LHCN-M2 (cell line): ENCODE measurements around the gene ABHD16B. TPM values are rescaled to one million over a fixed set of nuclear protein-coding genes. Genes with fewer than 3 reads are reported as not detected.

Experiments
- DNase-seq: peaks from one replicate; pipeline ENCODE4 v3.0.0-alpha.2; 2012; ENCODE audit warnings: low read depth
- total RNA-seq: library from RNA; depleted of rRNA; stranded (reverse); fragments of >200 nt; gene quantifications from 2 replicates; pipeline ENCODE4 v1.2.3, GENCODE V29; 2014; rRNA removed

ABHD16B gene
- total RNA-seq, 1 experiment from 2014 or later, result not detected

DNA sequence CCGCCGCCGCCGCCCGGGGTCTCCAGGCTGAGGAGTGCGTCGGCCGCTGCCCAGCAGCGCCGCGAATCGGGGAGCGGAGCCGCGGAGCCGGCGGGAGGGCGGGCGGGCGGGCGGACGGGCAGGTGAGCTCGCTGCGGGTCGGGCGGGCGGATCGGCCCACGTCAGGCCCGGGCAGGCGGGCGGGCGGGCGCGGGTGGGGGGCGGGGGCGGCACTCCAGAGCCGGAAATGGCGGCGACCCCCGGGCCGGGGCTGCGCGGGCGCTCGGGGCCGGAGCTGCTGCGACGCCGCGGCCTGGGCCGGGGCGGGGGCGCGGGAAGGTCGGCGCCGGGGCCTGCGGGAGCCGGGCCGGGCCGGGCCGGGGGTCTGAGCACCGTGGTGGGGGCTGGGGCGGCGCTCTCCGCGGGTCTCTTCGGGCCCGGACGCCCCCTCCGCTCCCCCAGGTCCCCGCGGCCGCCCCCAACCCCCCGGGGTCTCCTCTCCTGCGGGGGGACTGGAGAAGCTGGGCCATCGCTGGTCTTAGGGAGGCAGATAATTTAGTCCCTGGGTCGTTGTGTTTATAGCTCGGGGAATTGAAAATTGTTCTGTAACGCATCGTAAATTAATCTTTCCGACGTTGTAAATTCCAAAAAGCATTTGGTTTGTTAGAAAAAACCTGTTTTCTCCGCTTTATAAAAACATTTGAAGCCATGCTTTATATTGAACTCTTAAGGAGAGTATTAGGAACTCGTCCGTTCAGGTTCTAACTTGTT is 34.1 kb downstream of the ABHD16B start:
- no peak for DNase-seq

DNA sequence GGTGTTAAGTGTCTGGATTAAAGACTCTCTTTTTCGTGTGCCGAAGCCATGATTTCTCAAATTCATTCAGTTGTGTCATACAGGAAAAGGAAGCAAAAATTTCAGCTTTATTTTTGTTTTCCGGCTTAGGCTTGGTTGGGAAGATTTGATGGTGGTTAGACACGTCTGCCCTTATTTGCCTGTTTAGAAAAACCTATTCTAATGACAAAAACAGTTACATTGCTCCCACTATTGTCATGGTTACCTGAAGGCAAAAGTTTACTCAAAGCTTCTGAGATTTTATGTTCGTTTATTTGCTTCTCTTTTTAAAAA is 34.6 kb downstream of the ABHD16B start:
- DNase-seq, result peak; percentile 24

DNA sequence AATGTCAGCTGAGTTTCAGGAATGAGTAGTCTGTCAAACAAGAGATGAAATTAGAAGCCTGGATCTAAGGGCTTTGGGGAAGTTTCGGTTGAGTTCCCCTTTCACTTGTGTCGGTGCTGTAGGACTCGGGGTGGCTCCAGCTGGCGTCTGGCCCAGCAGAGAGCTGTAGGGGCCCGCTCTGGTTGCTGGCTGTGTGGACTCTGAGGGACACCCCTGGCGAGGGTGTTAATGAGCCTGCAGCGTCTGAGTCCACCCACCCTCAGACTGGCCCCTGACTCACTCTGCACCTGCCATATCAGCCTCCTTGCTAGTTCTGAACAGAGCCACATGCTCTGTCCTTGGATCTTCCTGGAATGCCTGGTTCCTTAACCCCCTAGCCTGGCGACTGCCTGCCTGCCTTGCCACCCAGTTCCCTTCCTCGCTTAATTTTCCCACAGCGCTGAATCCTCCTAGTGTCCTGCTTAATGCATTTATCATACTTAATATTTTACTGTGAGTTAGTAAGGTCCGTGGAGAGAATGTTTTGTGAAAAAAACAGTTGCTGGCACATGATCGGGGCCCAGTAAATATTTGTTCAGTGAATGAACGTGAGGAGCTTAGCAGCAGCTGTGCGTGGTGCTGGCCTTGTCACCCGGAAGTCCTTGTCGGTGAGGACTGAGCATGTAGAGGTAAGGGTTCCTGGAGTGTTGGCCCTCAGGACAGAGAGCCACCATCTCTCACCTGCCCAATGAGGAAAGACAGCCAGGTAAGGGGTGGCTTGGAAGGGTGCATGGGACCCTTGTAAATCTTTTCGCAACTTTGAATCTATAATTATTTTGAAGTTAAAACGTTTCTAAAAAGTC is 35.2 kb downstream of the ABHD16B start:
- DNase-seq, result peak; percentile 73

DNA sequence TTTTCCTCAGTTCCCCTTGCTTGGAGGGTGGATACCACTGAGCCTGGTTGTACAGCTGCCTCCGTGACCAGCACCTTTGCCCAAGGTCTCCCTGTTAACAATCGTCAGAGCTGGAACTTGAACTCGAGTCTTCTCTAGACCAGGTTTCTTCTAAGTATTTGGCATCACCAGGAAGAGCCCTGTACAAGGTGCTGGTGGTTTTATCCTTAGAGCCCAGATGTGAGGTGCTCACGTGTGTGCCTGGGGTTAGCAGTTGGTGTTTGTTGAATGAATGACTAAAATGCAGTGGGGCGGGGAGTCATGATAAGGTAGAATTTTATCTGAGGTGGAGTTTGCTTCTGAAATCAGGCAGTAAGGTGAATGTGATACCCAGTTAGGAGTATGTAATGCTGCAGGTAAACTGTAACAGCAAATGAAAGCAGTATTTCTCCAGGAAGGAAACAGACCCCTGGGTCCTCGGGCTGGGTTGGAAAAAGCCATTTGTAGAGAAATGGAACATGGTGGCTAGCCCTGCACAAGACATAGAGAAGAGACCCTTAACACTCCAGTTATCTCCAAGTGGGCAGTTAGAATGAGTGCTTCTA is 36.8 kb downstream of the ABHD16B start:
- no peak for DNase-seq

DNA sequence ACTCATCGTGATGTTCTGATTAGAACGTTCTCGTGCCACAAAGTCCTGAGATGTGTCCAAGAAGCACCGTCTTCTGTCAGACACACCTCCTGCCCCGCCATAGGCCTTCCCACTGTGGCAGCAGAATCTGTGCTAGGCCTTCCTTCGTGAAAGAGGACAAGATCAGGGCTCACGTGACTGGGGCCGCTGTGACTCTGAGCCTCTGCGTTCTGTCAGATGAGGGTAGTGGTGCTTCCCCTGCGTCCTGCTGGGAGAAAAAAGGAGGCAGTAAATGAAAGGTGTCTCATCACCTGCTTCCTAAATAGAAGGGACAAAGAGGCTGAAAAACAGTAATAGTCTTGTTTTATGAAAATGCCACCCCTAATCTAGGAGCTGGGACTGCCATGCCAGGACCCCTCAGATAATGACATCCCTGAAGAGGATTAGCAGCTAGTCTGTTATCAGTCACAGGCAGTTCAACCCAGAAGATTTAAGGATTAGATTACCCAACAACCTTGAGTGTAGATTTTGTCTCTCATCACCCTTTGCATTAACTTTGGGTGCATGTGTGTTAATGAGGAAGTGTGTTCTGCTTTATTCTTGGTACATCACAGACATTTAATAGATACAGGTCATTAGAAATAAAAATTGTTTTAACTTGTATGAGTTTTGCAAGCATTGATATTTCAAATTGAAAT is 37.7 kb downstream of the ABHD16B start:
- no peak for DNase-seq

DNA sequence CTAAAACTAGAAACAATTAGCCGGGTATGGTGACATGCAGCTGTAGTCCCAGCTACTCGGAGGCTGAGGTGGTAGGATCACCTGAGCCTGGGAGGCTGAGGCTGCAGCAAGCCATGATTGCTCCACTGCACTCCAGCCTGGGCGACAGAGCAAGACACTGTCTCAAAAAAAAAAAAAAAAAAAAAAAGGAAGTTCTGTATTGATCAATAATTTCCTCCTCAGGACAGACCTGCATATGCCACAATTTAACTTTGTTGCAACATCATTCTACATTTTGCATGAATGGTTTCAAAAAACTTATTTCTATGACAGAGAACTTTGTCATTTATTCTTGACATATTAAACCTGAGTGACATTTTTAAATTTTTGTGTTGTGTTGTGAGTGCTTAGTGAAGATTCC is 39.1 kb downstream of the ABHD16B start:
- DNase-seq, result no peak

DNA sequence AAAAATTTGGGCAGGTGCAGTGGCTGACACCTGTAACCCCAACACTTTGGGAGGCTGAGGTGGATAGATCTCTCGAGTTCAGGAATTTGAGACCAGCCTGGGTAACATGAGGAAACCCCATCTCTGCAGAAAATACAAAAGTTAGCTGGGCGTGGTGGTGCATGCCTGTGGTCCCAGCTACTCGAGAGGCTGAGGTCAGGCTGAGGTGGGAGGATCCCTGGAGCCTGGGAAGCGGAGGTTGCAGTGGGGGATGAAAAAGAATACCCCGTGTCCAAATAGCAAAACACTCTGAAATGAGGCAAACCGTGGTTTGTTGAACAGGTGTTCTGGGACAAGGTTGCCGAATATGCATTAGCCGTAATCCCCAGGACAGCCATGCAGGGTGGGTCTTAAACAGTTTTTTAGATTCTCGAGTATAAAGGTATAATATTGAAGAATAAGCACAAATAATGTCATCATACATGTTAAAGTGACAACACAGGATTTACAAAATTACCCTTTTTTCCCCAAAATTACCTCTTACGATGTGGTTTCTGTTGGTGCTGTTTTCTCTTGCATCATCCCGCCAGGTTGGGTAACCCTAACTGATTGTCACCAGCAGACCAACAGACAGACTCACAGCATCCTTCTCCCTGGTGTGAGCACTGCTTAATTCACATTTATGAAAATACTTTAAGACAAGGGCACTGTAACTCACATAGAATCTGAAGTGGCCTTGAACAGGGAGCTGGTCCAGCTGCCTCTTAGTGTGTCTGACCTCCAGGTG is 42.7 kb downstream of the ABHD16B start:
- peak; percentile 29 for DNase-seq

DNA sequence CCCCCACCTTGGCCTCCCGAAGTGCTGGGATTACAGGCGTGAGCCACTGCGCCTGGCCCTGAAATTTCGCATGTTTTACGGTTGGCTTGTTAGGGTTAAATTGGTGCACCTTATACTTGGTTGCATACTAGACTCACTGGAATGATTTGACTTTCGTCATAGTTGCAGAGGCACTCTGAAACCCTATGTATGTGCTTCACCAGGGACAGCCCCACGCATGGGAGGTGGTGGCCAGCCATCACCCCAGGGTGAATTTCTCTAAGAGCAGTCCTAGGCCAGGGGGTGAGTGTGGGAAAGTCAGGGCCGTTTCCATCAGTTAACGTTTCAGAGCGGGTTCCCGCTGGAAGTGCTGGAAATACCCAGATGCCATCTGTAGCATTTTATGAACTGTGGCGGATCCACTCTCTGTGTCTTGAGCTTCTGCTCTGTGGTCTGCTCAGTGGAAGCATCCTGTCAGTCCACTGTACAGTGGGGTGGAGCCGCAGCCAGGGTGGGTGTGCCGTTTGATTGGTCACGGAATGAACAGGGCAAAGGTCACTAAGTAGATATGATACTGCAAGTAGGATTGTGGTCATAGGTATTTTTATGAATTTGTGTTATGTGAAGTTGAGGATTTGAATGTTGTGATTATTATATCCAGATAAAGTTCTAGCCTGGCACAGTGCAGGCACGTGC is 46.8 kb downstream of the ABHD16B start:
- no peak for DNase-seq

DNA sequence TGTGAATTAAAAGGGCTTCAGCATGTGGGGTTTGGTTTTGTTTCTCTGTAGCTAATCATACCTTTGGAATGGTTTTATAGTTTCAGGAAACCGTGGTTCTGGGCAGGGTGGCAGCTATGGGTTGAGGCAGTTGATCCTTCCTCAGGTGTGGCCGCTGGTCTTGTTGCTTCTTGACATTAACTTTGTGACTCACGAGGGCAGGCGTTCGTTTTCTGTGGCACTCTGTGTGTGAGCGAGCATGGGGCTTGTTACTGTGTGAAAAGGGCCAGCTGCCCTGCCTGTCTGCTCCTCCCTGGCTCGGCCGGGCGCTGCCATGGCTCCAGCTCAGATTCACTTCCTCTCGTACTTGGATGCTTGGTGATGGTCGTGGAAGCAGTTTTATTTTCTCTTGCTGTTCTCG is 49.9 kb downstream of the ABHD16B start:
- DNase-seq, result peak; percentile 72

Other genes with a start within 250 kb of the ABHD16B start
- 12.7 and 14.9 TPM in 2 replicates for gene GMEB2, start 234.4 kb upstream of the ABHD16B start, total RNA-seq
- 39.3 and 49.8 TPM in 2 replicates for gene STMN3, start 208.1 kb upstream of the ABHD16B start, total RNA-seq
- gene RTEL1, start 203.2 kb upstream of the ABHD16B start, total RNA-seq, result 21.9 and 31.2 TPM in 2 replicates
- gene TNFRSF6B, start 164.8 kb upstream of the ABHD16B start, total RNA-seq, result 6.2 and 6.7 TPM in 2 replicates
- 49.4 and 54.8 TPM in 2 replicates for gene ARFRP1, start 153.5 kb upstream of the ABHD16B start, total RNA-seq
- 31.5 and 40.1 TPM in 2 replicates for gene ZGPAT, start 153.5 kb upstream of the ABHD16B start, total RNA-seq
- gene LIME1, start 124.8 kb upstream of the ABHD16B start, total RNA-seq, result 16.2 and 19.1 TPM in 2 replicates
- gene SLC2A4RG, start 121.7 kb upstream of the ABHD16B start, total RNA-seq, result 150 and 157 TPM in 2 replicates
- gene ZBTB46, start 30.2 kb upstream of the ABHD16B start, total RNA-seq, result 7.6 and 9.1 TPM in 2 replicates
- 118 and 119 TPM in 2 replicates for gene TPD52L2, start 3.8 kb downstream of the ABHD16B start, total RNA-seq
- gene DNAJC5, start 33.6 kb downstream of the ABHD16B start, total RNA-seq, result 63.2 and 64.1 TPM in 2 replicates
- gene UCKL1, start 94.9 kb downstream of the ABHD16B start, total RNA-seq, result 17.4 and 22.8 TPM in 2 replicates
- 10.7 and 13.2 TPM in 2 replicates for gene ZNF512B, start 108.4 kb downstream of the ABHD16B start, total RNA-seq
- gene SAMD10, start 118.1 kb downstream of the ABHD16B start, total RNA-seq, result 1.2 and 3.1 TPM in 2 replicates
- gene PRPF6, start 119.6 kb downstream of the ABHD16B start, total RNA-seq, result 50.1 and 60.4 TPM in 2 replicates
- 0.17 and 0.19 TPM in 2 replicates for gene C20orf204, start 174.7 kb downstream of the ABHD16B start, total RNA-seq
- not detected in 2 replicates for gene SOX18, start 188.1 kb downstream of the ABHD16B start, total RNA-seq
- gene TCEA2, start 201.7 kb downstream of the ABHD16B start, total RNA-seq, result 30.7 and 41.1 TPM in 2 replicates
- gene RGS19, start 218.0 kb downstream of the ABHD16B start, total RNA-seq, result 26.9 and 34.5 TPM in 2 replicates
- gene OPRL1, start 218.6 kb downstream of the ABHD16B start, total RNA-seq, result 0.92 and 1.2 TPM in 2 replicates
- gene LKAAEAR1, start 222.9 kb downstream of the ABHD16B start, total RNA-seq, result 0.40 and 1.7 TPM in 2 replicates
- gene NPBWR2, start 246.1 kb downstream of the ABHD16B start, total RNA-seq, result not detected in 2 replicates